ENCODE data around the gene SAMD4B.

Gene SAMD4B

GRCh38 chr19:39410017-39410830 is 68.0 kb downstream of the SAMD4B start:
- DNase-seq = peak; percentile 85

- no peak for DNase-seq
These were observed 68.5 kb downstream of the SAMD4B start for GRCh38 chr19:39410831-39411080.

- DNase-seq = peak; percentile 76
These were observed 69.0 kb downstream of the SAMD4B start for GRCh38 chr19:39411081-39411831.

- DNase-seq = peak; percentile 98
These were observed 69.5 kb downstream of the SAMD4B start for GRCh38 chr19:39411832-39412099.

GRCh38 chr19:39412100-39412866 is 70.1 kb downstream of the SAMD4B start, which contains the start of gene PLEKHG2:
Gene PLEKHG2 (plus strand): TSS chr19:39412669. CDS start chr19:39414087, 1,418 bp downstream.
- peak; percentile 100 for DNase-seq

- DNase-seq = peak; percentile 60
These were observed 70.6 kb downstream of the SAMD4B start for GRCh38 chr19:39412867-39413271.

GRCh38 chr19:39413272-39413910 is 71.2 kb downstream of the SAMD4B start:
- DNase-seq = peak; percentile 57

- no peak for DNase-seq
These were observed 71.8 kb downstream of the SAMD4B start for GRCh38 chr19:39413911-39414608.

GRCh38 chr19:39415111-39416046 is 73.2 kb downstream of the SAMD4B start:
- DNase-seq = no peak

- DNase-seq = peak; percentile 57
These were observed 74.2 kb downstream of the SAMD4B start for GRCh38 chr19:39416152-39417120.

- no peak for DNase-seq
These were observed 75.4 kb downstream of the SAMD4B start for GRCh38 chr19:39417463-39418181.

- no peak for DNase-seq
These were observed 76.8 kb downstream of the SAMD4B start for GRCh38 chr19:39419003-39419402.

GRCh38 chr19:39420769-39421168 is 78.5 kb downstream of the SAMD4B start:
- no peak for DNase-seq

GRCh38 chr19:39422020-39422419 is 79.8 kb downstream of the SAMD4B start:
- DNase-seq = no peak

- DNase-seq = no peak
These were observed 81.3 kb downstream of the SAMD4B start for GRCh38 chr19:39423258-39424086.

- no peak for DNase-seq
These were observed 82.7 kb downstream of the SAMD4B start for GRCh38 chr19:39424934-39425333.

GRCh38 chr19:39425744-39426143 is 83.5 kb downstream of the SAMD4B start:
- DNase-seq = no peak

GRCh38 chr19:39426170-39426569 is 83.9 kb downstream of the SAMD4B start:
- no peak for DNase-seq

- DNase-seq = no peak
These were observed 85.5 kb downstream of the SAMD4B start for GRCh38 chr19:39427707-39428106.

All from DMS53 (cell line).